ENCODE measurements around the gene NES.

- no peak for TF ChIP-seq CTCF (IDR thresholded peaks at IDR 0.05; ENCODE audit: low read length)
- no peak for TF ChIP-seq EZH2 (IDR thresholded peaks at IDR 0.05; ENCODE audit: borderline replicate concordance, low read length)
Measured at GRCh38 chr1:156632355-156632754, 44.9 kb downstream of the NES start.
